HCT116 (cell line): ENCODE results near the gene WDR89. TPM values are rescaled to one million over a fixed set of nuclear protein-coding genes. Genes with fewer than 3 reads are reported as not detected.

Source experiments
- ATAC-seq: fragments of 200-7000 bp; cut with Tn5 transposase; 2 replicates; pipeline ENCODE4 v1.9.1; 2020; ENCODE audit warnings: mild to moderate bottlenecking, moderate library complexity
- BruUV-seq: library from RNA; stranded (reverse); fragments of 400-500 nt; replicated peaks from 2 replicates; lab custom pipeline; 2021; lab: Mats Ljungman, UMichigan
- CTCF ChIA-PET: fragments of 300-600 bp; sonication (Branson Sonifier 250); formaldehyde crosslinking; loops from one replicate; lab custom pipeline; 2021; ENCODE audit warnings: antibody characterized with exemption; lab: Charles Lee
- POLR2A ChIA-PET: fragments of 300-600, 350-600 bp; sonication (Branson Sonifier 250); formaldehyde crosslinking; loops from one replicate; lab custom pipeline; 2021; ENCODE audit warnings: antibody characterized with exemption; lab: Charles Lee
- RAD21 ChIA-PET, 2 experiments: fragments of 300-600 bp; sonication (Branson Sonifier 250); formaldehyde crosslinking; loops; one replicate each; lab custom pipeline; 2023; ENCODE audit warnings: low total read pairs in 2 of 2; ENCODE audit not compliant: uncharacterized antibody in 2 of 2, unreplicated experiment in 2 of 2, low non-redundant PET in 1 of 2; lab: Charles Lee
- DNase-seq: peaks from one replicate; pipeline ENCODE4 v3.0.0-alpha.2; 2010; ENCODE audit warnings: low read depth, low spot score
- H2AFZ ChIP-seq: fragments of 200-600 bp; shearing (Covaris generic), sonication (generic); 2 replicates; pipeline ENCODE4 v1.6.1; 2017; ENCODE audit warnings: low read depth, mixed run types, mixed read lengths, antibody characterized with exemption, low read length; ENCODE audit not compliant: poor library complexity, severe bottlenecking
- H3K27ac ChIP-seq: 2 replicates; pipeline ENCODE4 v1.5.1; 2012; ENCODE audit warnings: low read depth, low read length
- H3K27me3 ChIP-seq: fragments of 200-600 bp; sonication (generic); 2 replicates; pipeline ENCODE4 v1.6.1; 2016; ENCODE audit warnings: mixed run types, low read length, mixed read lengths; ENCODE audit not compliant: insufficient read depth
- H3K36me3 ChIP-seq, 2 experiments: fragments of 200-500 bp in 1 of 2; fragments of 200-600 bp in 1 of 2; sonication (Bioruptor generic) in 1 of 2; sonication (generic) in 1 of 2; 2 replicates each; pipeline versions ENCODE4 v1.5.1 to v1.6.1; 2014 to 2016; ENCODE audit warnings: low read length in 2 of 2, inconsistent platforms in 1 of 2, mixed read lengths in 1 of 2, mixed run types in 1 of 2; ENCODE audit not compliant: insufficient read depth in 2 of 2, control insufficient read depth in 1 of 2
- H3K4me1 ChIP-seq, 2 experiments: fragments of 200-600 bp in 1 of 2; sonication (generic) in 1 of 2; 2 replicates each; pipeline versions ENCODE4 v1.5.1 to v1.6.1; 2012 to 2017; ENCODE audit warnings: low read length in 2 of 2, inconsistent platforms in 1 of 2, mild to moderate bottlenecking in 1 of 2, mixed read lengths in 1 of 2, mixed run types in 1 of 2, moderate library complexity in 1 of 2; ENCODE audit not compliant: insufficient read depth in 2 of 2, control insufficient read depth in 1 of 2
- H3K4me2 ChIP-seq: fragments of 200-600 bp; sonication (generic); 2 replicates; pipeline ENCODE4 v1.6.1; 2017; ENCODE audit warnings: mixed run types, low read length, mixed read lengths
- H3K4me3 ChIP-seq, 2 experiments: fragments of 200-600 bp in 1 of 2; sonication (generic) in 1 of 2; replicated peaks in 1 of 2; 2 replicates each; pipeline ENCODE4 v1.5.1; 2011 to 2016; ENCODE audit warnings: low read length in 2 of 2, control low read depth in 1 of 2, low read depth in 1 of 2, mild to moderate bottlenecking in 1 of 2, mixed read lengths in 1 of 2, mixed run types in 1 of 2
- H3K79me2 ChIP-seq: fragments of 200-600 bp; sonication (generic); 2 replicates; pipeline ENCODE4 v1.6.1; 2017; ENCODE audit warnings: mild to moderate bottlenecking, mixed run types, low read length, moderate library complexity, mixed read lengths; ENCODE audit not compliant: insufficient read depth
- H3K9ac ChIP-seq: fragments of 200-600 bp; sonication (generic); 2 replicates; pipeline ENCODE4 v1.6.1; 2016; ENCODE audit warnings: low read length, mixed read lengths
- H3K9me2 ChIP-seq: fragments of 200-600 bp; sonication (generic), shearing (Covaris generic); 2 replicates; pipeline ENCODE4 v1.6.1; 2017; ENCODE audit warnings: mixed run types, mild to moderate bottlenecking, moderate library complexity; ENCODE audit not compliant: insufficient read depth
- H3K9me3 ChIP-seq, 2 experiments: fragments of 200-500 bp in 1 of 2; fragments of 200-600 bp in 1 of 2; sonication (Bioruptor generic) in 1 of 2; sonication (generic) in 1 of 2; 2 replicates each; pipeline ENCODE4 v1.6.1; 2014 to 2017; ENCODE audit warnings: low read length in 2 of 2, mixed read lengths in 2 of 2, inconsistent platforms in 1 of 2, low read depth in 1 of 2, mild to moderate bottlenecking in 1 of 2, mixed run types in 1 of 2, moderate library complexity in 1 of 2; ENCODE audit not compliant: control insufficient read depth in 1 of 2, insufficient read depth in 1 of 2
- H4K20me1 ChIP-seq: fragments of 200-600 bp; sonication (generic), shearing (Covaris generic); 2 replicates; pipeline ENCODE4 v1.6.1; 2017; ENCODE audit warnings: mixed run types, mild to moderate bottlenecking, moderate library complexity; ENCODE audit not compliant: insufficient read depth
- CEBPB ChIP-seq: IDR thresholded peaks from 2 replicates; pipeline ENCODE4 v1.6.1; 2012; ENCODE audit warnings: low read depth
- ELF1 ChIP-seq: IDR thresholded peaks from 2 replicates; pipeline ENCODE4 v1.6.1; 2012; ENCODE audit warnings: low read depth, borderline replicate concordance
- EZH2 ChIP-seq: fragments of 200-600 bp; sonication (generic); IDR thresholded peaks from 2 replicates; pipeline ENCODE4 v1.6.1; 2017; ENCODE audit warnings: antibody characterized with exemption, mixed run types
- EZH2phosphoT487 ChIP-seq: fragments of 200-600 bp; IDR thresholded peaks from 2 replicates; pipeline ENCODE4 v1.6.1; 2018; ENCODE audit warnings: antibody characterized with exemption, borderline replicate concordance
- FOSL1 ChIP-seq: IDR thresholded peaks from 2 replicates; pipeline ENCODE4 v1.6.1; 2012; ENCODE audit warnings: low read depth
- MAX ChIP-seq: IDR thresholded peaks from 2 replicates; pipeline ENCODE4 v1.6.1; 2012
- POLR2AphosphoS5 ChIP-seq: IDR thresholded peaks from 2 replicates; pipeline ENCODE4 v1.6.1; 2011; ENCODE audit warnings: mild to moderate bottlenecking, low read depth, low read length, moderate library complexity
- RAD21 ChIP-seq: IDR thresholded peaks from 2 replicates; pipeline ENCODE4 v1.6.1; 2012; ENCODE audit warnings: low read depth, mild to moderate bottlenecking
- SIN3A ChIP-seq: IDR thresholded peaks from 2 replicates; pipeline ENCODE4 v1.6.1; 2012; ENCODE audit warnings: low read depth
- TCF7L2 ChIP-seq: IDR thresholded peaks from 2 replicates; pipeline ENCODE4 v1.7.0; 2011; ENCODE audit warnings: borderline replicate concordance, inconsistent platforms; ENCODE audit not compliant: insufficient read depth, insufficient read length; ENCODE audit errors: extremely low read depth
- ZFX ChIP-seq: fragments of 450-650 bp; IDR thresholded peaks from 2 replicates; pipeline ENCODE4 v1.6.1; 2017
- ZNF274 ChIP-seq: fragments of 200-500 bp; sonication (Bioruptor generic); IDR thresholded peaks from 2 replicates; pipeline ENCODE4 v1.6.1; 2014; ENCODE audit warnings: mild to moderate bottlenecking, low read depth, low read length, inconsistent platforms
- intact Hi-C: fragments of 100-400 bp; cut with micrococcal nuclease; formaldehyde crosslinking; loops from 2 replicates; pipeline ENCODE4 v1.10.0; 2022
- total RNA-seq: library from RNA; stranded (reverse); gene quantifications from one replicate; pipeline ENCODE4 v1.2.1, GENCODE V29; 2021; ENCODE audit not compliant: unreplicated experiment
- TF ChIP-seq, protein P1 (sequence below), 3 experiments: fragments of 200-600 bp in 1 of 3; sonication (generic) in 1 of 3; IDR thresholded peaks in 2 of 3; conservative IDR thresholded peaks in 1 of 3; 2 replicates each; pipeline ENCODE4 v1.5.1; 2012 to 2017; ENCODE audit warnings: low read depth in 2 of 3, low read length in 2 of 3, antibody characterized with exemption in 1 of 3, borderline replicate concordance in 1 of 3, control low read depth in 1 of 3, mild to moderate bottlenecking in 1 of 3, mixed read lengths in 1 of 3, mixed run types in 1 of 3, moderate library complexity in 1 of 3; ENCODE audit not compliant: insufficient read depth in 1 of 3
- TF ChIP-seq, protein P2 (sequence below): IDR thresholded peaks from 2 replicates; pipeline ENCODE4 v1.6.1; 2012

Gene WDR89
- total RNA-seq, 1 experiment from 2014 or later: 22.8 TPM

DNA sequence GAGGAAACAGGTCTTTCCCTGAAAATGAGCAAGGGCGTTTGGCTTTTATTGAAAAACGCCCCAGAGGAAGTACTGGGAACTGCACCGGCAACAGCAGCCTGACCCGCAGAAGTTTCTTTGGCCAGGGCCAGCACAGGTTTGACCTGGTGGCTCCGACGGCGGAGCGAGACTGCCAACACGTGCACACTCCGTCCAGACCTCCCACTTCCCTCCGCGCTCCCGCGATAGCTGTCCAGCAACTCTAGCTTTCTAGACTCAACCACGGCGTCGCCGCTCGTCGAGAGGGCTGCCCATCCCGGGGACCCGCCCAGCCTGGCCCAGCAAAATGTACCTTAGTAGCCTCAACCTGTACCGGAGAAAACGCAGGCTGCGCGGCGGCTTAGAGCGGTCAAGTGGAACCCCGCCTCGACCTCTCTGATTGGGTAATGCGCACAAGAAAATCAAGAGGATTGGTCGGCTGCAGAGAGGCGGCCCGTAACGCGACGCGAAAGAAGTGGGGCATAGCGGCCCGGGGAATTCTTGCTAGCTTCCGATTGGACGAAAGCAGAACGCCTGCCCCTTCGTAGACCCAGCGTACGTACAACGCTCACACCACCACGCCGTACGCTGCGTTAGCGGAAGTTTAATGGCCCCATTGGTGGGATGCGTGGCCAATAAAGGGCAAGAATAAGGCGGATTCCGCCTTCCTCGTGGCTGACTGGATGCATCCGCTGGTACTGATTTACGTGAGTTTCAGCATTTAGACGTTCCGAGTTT is at the start of gene WDR89 (continued):
- TF ChIP-seq RAD21 (peak; percentile 44), EZH2 (no peak), ELF1 (no peak), FOSL1 (no peak), CEBPB (no peak)
- TF ChIP-seq, protein P1, sequence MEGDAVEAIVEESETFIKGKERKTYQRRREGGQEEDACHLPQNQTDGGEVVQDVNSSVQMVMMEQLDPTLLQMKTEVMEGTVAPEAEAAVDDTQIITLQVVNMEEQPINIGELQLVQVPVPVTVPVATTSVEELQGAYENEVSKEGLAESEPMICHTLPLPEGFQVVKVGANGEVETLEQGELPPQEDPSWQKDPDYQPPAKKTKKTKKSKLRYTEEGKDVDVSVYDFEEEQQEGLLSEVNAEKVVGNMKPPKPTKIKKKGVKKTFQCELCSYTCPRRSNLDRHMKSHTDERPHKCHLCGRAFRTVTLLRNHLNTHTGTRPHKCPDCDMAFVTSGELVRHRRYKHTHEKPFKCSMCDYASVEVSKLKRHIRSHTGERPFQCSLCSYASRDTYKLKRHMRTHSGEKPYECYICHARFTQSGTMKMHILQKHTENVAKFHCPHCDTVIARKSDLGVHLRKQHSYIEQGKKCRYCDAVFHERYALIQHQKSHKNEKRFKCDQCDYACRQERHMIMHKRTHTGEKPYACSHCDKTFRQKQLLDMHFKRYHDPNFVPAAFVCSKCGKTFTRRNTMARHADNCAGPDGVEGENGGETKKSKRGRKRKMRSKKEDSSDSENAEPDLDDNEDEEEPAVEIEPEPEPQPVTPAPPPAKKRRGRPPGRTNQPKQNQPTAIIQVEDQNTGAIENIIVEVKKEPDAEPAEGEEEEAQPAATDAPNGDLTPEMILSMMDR (IDR thresholded peaks at IDR 0.05 in 2 of 3, conservative IDR thresholded peaks at IDR 0.05 in 1 of 3; ENCODE audit: borderline replicate concordance in 1 of 3, insufficient read depth in 1 of 3, low read depth in 2 of 3, low read length in 2 of 3): peak; percentile 17 to 80 (median 76); a peak in 4 of 6 replicates

DNA sequence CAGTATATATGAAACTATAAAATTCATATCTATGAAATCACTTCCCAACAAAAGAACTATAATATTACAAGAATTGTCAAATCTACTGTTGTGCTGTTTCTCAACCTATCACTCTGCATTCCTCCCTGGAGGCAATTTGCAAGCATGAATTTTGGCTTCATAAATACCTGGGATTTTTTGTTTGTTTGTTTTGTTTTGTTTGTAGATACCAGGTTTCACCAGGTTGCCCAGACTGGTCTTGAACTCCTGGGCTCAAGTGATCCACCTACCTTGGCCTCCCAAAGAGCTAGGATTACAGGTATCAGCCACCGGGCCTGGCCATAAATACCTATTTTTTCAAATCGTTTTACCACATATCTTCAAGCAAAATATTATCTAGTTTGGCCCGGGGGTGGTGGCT is 47.5 kb upstream of the WDR89 start:
- Histone ChIP-seq H3K9me3 (no peaks in the 10 kb centered on the region), H3K9me2 (no peaks in the 10 kb centered on the region), H3K79me2 (peaks cover 3% of the 10 kb centered on the region; the same call in 1 of the 2 replicates), H3K27me3 (no peaks in the 10 kb centered on the region), H3K36me3 (peaks cover 0 to 6% of the 10 kb centered on the region in 2 experiments; a peak in 1 of 4 replicates), H4K20me1 (no peaks in the 10 kb centered on the region; the same call in none of the 2 replicates), H3K4me1 (peaks cover 0 to 7% of the 10 kb centered on the region in 2 experiments; a peak in 1 of 4 replicates), H3K27ac (no peak overlapping the region), H3K4me3 (no peak overlapping the region), H3K9ac (no peak overlapping the region), H3K4me2 (no peak overlapping the region), H2AFZ (no peak overlapping the region)
- ATAC-seq (no peak), DNase-seq (no peak)
- POLR2A ChIA-PET: no interaction called here
- intact Hi-C loops: no loop called here
- BruUV-seq: no TSS peak
- RAD21 ChIA-PET: no interaction called here
- CTCF ChIA-PET: no interaction called here
- TF ChIP-seq EZH2phosphoT487: no peak
- TF ChIP-seq TCF7L2: no peak
- no peak for TF ChIP-seq POLR2AphosphoS5
- TF ChIP-seq MAX: no peak
- no peak for TF ChIP-seq CEBPB
- TF ChIP-seq EZH2: no peak
- no peak for TF ChIP-seq ZFX
- no peak for TF ChIP-seq SIN3A
- no peak for TF ChIP-seq ZNF274
- TF ChIP-seq RAD21: no peak
- TF ChIP-seq, protein P2, sequence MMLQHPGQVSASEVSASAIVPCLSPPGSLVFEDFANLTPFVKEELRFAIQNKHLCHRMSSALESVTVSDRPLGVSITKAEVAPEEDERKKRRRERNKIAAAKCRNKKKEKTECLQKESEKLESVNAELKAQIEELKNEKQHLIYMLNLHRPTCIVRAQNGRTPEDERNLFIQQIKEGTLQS: no peak
- TF ChIP-seq FOSL1: no peak
